NCI-H446 (cell line): Measurements from ENCODE around the gene HIPK1.

Source experiments
- DNase-seq, 2 experiments: peaks; one replicate each; lab custom pipeline; 2025; lab: John Stamatoyannopoulos, UW

The HIPK1 gene

DNA sequence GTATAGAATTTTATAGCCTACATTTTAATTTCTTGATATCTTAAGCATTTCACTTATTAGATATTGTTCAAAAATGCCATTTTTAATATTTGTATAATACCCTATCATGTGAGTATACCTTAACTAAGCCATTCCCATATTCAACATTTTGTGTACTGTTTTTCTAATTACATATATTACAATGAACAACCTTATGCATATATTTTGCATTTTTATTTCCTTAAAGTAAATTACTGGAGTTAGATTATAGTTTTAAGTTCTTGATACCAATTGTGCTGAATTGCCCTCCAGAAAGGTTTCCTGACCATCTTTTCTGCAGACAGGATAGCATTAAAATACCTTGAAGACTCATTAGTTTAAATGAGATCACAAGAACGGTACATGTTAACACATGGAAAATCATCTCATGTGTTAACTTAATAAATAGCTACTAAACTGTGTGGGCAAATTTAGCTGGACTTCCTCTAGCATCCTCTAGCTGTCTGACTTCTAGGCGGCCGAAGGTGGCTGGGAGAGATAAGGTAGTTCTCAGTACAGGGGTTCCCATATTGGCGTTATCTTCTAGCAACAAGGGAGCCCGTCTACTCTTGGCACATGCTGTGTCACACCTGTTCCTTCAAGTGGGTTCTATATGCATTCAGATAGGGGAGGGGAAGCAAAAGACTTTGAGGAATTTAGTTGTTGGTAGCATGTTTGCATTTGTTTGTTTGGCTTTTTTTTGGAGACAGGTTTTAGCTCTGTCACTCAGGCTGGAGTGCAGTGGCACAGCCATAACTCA is 15.0 kb upstream of the HIPK1 start:
- DNase-seq, result no peak

DNA sequence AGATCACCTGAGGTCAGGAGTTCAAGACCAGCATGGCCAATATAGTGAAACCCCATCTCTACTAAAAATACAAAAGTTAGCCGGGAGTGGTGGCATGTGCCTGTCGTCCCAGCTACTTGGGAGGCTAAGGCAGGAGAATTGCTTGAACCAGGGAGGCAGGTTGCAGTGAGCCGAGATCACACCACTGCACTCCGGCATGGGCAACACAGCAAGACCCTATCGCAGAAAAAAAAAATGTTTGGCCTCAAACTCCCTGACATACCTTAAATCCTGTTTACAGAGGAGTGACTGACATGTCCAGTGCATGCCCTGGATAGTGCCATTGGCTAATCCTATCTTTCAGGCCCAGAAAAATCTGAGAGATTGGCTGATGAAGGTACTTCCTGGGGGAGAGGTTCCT is 12.2 kb upstream of the HIPK1 start:
- DNase-seq, result no peak

DNA sequence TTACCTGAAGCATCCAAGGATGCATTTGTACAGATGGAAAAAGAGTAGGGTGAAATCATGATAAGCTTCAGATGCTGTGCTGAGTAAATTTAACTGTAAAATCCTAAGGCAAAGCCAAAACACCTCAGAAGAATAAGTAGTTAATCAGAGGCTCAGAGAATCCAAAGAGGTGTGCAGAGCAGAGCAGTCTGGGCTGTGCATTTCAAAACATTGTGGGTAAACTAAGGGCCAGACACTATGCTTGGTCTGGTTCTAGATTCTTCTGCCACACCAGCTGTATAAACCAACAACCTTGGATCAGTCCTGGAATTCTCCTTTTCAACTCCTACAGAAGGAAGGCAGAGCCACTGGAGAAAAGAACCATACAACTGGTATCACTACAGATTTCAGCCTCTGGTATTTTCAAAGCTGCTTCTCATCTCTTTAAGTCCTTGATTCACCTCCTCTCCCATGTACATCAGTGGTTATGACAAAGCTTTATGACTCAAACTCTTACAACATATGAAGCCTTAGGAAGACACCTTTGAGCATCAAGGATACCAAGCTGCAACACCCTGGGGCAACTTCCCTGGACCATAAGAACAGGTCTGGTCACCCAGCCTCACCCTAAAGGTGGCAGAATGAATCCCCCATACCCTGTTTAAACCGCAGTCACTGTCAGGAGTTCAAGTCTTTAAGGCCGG is 11.6 kb upstream of the HIPK1 start:
- DNase-seq, result no peak

DNA sequence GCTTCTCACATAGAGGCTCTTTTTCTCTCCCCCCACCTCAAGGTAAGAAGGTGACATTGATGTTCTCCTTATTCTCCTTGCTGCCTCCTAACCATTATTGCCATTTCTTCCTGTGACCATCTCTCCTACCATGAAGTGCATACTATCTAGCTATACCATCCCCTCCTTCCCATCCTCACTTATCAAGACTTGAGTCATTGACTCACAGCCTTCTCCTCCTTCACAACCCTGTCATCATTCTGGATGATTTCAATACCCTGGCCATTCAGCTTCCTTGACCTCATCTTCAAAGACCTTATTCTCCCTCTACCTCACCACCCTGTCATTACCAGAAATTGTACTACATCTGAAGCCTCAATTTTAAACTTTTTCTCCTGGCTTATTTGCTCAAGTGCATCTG is 10.9 kb upstream of the HIPK1 start:
- no peak for DNase-seq

DNA sequence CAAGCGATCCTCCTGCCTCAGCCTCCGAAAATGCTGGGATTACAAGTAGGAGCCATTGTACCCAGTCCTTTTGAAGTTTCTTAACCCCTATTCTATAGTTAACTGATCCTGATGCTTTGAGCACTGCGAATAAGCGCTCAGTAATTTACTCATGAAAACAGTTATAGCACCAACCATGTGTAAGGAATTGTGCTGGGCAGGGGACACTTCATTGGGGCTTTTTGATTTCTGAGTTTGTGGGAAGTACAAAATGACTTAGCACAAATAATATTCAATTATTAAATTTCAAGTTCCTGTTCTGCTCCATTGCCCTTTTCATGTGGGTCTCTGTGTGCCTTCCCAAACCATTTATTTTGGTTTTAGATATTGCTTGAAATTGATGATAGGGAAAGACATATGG is 6.2 kb upstream of the HIPK1 start:
- DNase-seq, result no peak

DNA sequence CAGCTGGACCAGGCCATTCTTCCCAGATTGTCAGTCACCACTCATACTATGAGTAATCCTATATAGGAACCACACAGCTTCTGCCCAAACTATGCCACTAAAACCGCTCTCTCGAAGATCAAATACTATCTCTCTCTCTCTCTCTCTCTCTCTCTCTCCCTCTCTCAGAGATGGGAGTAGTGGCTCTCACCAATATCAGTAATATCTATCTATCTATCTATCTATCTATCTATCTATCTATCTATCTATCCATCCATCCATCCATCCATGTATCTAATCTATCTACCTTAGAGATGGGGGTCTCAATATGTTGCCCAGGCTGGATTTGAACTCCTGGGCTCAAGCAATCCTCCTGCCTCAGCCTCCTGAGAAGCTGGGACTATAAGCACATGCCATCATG is 4.7 kb upstream of the HIPK1 start:
- DNase-seq, result no peak

DNA sequence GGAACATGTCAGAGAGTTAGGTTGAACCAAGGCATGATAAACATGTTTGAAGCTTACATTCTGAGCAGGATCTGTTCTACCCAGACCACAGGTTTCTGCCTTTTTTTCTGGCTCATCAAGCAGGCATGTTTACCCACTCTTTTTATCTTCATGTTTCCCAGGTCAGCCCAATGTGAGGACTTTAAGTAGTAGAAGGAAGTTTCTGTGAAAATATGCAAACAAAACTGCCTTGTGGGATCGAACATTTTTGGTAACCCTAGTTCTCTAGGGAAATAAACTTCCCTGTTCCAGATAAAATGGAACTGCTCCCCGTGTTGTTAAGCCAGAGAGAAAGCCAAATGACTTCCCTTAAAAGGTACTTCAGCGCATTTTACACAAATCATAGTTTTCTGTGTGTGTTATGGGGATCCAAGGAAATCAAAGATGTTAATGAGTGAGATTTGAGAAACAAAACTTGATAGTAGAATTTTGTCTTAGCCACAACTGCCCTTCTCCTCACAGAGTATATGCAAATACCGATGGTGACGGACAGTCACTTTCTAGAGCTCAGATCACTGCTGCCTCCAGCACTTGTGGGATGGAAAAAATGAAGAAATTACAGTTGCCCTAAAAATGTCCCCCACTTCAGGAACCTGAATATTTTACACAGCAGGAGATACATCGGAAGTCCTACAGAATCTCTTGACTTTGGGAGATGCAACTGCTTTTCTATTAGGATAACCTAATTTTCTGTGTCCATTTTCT is 765 bp upstream of the HIPK1 start:
- no peak for DNase-seq

DNA sequence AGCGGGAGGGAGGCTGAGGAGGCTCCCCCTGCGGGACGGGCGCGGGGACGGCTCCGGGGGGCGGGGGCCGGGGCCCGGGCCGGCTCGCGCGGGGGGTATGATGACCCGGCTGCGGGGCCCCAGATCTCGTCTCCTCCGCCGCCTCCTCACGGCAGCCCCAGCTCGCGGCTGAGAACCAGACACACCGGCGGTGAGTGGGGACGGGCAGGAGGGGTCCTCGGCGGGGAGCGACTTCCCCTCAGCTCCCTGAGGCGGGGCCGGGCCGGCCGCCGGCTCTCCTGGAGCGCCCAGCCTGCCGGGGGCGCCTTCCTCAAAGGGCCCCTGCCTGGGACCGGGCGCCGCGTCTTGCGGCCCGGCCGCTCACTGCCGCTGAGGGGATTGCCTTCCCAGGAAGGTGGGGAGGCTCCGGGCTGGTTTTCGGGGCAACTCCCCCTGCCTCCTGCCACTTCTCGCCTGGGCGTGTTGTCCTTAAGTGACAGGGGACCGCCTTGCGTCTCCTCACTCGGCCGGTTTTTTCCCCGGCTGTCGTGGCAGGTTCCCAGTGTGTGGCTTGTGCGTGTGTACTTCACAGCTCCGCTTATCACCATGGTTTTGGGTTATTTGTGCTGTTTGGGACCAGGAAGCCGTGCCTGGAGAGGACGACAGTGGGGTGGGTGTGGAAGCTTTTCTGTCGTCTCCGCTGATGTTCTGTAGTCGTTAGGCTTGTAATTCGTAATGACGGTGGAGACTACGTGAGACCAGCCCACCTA is 800 bp downstream of the HIPK1 start:
- no peak for DNase-seq

DNA sequence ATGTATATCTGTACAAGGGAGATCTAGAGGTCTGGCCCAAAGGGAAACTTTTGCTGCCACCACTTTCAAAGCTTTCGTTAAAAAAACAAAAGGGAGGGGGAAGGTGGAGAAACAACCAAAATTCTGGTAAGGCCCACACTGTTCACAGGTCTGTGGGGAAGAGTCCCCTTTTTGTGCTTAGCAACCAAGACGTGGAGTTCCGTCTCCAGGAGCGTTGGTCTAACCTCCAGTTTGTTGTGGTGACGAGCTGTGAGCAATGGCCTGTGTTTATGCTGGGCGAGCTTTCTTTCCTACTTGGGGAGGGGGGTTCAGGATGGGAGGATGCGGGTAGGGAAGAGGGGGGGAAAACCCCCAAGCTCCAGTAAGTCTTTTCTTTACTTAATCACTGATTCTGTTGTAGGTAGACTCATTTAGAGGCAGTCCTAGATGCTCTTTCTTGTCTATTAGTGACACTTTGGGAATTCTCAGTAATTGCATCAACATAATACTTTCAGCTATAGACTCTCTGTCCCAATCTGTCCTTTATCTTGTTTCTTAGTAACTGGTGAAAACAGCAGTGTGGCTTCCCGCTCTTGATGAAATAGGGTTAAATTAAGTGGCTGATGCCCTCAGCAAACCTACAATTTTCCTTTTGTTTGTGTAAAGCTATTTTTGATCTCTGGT is 1.5 kb downstream of the HIPK1 start:
- no peak for DNase-seq

DNA sequence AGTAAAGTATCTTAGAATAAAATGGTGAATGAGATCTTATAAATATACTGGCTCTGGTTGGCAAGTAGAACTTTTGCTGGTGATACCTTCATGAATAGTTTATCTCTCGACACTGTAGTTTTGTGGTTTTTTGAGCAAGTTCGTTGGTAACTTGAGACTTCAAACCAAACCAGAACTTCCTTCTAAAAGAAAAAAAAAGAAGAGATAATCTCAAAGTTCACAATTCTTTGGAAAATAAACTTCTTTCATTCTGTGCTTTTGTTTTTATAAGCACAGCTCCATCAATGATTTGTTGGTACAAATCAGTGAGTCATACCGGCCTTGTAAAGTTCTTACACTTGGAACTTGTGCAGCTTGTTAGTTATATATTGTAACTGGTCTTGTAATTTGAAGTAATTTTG is 2.3 kb downstream of the HIPK1 start:
- no peak for DNase-seq

DNA sequence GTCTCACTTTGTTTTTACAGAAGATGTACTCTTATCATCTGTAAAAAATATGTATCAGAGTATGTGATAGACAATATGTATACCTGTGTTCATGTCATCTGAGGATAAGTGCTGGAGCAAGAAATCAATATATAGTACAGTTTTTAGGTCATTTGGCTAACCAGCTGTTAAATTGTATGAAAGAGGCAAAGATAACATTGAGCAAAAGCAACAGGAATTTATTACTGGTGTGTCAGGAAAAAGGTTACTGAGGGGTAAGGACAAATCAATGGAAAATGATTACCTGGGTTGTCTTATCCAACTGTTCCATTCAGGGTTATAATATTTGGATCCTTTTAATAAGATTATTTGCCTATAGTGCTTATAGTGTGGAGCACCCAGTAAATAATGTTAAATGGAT is 4.9 kb downstream of the HIPK1 start:
- no peak for DNase-seq

DNA sequence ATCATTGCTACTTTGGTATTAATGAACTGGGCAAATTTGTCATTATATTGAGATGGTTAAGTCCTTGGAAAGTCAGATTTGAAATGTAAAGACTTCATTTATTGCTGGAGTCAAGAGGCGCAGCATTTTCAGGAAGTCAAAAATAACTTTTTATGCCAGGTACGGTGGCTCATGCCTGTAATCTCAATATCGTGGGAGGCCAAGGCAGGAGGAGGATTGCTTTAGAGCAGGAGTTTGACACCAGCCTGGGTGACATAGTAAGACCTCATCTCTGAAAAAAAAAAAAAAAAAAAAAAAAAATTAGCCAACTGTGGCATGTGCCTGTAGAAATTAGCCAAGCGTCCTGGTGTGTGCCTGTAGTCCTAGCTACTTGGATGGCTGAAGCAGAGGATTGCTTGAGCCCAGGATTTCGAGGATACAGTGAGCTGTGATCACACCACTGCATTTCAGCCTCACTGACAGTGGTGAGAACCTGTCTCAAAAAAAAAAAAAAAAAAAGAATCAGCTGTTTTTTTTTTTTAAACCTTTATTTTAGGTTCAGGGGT is 5.5 kb downstream of the HIPK1 start:
- DNase-seq, result no peak

DNA sequence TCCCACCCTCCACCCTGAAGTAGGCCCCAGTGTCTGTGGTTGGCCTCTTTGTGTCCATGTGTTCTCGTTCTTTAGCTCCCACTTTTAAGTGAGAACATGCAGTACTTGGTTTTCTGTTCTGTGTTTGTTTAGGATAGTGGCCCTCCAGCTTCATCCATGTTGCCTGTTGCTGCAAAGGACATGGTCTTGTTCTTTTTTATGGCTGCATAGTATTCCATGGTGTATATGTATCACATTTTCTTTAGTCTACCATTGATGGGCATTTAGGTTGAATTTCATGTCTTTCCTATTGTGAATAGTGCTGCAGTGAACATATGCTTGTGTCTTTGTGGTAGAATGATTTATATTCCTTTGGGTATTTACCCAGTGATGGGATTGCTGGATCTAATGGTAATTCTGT is 6.1 kb downstream of the HIPK1 start:
- DNase-seq, result no peak

DNA sequence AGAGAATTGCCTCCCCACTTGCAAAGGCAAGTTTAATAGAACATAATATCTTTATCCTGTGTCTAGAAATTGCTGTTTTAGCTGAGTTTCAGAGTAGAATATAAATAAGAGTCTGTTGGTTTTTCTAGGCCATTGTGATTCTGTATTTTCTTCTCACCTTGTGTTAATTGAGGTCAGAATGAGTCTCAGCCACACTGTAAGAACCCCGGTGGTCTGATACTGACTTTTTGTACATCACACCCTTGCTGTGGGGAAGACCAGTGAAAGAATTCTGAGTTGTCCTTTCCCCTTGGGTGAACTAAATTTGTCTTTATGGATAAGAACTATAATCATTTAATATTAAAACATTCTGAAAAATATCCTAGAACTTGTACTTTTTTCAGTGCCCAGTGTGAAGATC is 6.8 kb downstream of the HIPK1 start:
- DNase-seq, result no peak

DNA sequence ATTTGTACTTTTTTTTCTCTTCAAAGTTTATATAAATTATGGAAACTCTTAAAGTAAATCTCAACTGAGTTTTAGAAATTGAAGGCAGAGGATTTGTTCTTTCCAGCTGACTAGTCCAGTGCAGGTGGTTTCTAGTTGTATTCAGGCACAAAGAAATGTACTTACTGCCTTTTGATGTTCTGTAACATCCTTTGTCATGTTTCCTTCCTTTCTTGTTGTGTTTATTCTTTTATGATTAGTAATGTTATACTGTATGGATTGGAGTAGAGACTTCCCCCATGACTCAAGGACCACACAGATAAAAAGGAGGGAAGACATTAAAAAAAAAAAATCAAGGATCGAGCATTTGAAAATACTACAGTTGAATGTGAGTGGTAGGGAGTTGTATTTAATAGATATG is 8.0 kb downstream of the HIPK1 start:
- DNase-seq, result no peak

DNA sequence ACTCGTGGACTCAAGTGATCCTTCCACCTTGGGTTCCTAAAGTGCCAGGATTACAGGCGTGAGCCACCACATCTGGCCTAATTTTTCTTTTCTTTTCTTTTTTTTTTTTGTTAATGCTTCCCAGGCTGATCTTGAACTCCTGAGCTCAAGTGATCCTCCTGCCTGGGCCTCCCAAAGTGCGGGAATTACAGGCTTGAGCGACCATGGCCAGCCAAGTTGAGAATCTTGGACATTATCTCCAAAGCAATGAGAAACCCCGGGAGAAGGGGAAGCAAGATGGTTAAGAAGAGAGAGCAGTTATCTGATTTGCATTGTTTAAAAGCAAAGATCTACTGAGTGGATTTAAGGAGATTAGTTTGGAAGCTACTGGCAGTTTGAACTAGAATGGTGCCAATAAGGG is 9.1 kb downstream of the HIPK1 start:
- no peak for DNase-seq

DNA sequence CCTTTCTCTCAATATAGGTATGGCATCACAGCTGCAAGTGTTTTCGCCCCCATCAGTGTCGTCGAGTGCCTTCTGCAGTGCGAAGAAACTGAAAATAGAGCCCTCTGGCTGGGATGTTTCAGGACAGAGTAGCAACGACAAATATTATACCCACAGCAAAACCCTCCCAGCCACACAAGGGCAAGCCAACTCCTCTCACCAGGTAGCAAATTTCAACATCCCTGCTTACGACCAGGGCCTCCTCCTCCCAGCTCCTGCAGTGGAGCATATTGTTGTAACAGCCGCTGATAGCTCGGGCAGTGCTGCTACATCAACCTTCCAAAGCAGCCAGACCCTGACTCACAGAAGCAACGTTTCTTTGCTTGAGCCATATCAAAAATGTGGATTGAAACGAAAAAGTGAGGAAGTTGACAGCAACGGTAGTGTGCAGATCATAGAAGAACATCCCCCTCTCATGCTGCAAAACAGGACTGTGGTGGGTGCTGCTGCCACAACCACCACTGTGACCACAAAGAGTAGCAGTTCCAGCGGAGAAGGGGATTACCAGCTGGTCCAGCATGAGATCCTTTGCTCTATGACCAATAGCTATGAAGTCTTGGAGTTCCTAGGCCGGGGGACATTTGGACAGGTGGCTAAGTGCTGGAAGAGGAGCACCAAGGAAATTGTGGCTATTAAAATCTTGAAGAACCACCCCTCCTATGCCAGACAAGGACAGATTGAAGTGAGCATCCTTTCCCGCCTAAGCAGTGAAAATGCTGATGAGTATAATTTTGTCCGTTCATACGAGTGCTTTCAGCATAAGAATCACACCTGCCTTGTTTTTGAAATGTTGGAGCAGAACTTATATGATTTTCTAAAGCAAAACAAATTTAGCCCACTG is 11.5 kb downstream of the HIPK1 start:
- DNase-seq, result no peak

DNA sequence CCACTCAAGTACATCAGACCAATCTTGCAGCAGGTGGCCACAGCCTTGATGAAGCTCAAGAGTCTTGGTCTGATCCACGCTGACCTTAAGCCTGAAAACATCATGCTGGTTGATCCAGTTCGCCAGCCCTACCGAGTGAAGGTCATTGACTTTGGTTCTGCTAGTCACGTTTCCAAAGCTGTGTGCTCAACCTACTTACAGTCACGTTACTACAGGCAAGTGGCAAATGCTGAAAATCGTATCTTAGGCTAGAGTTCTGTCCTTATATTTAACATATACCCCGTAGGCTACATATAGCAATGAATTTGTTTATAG is 12.1 kb downstream of the HIPK1 start:
- no peak for DNase-seq

DNA sequence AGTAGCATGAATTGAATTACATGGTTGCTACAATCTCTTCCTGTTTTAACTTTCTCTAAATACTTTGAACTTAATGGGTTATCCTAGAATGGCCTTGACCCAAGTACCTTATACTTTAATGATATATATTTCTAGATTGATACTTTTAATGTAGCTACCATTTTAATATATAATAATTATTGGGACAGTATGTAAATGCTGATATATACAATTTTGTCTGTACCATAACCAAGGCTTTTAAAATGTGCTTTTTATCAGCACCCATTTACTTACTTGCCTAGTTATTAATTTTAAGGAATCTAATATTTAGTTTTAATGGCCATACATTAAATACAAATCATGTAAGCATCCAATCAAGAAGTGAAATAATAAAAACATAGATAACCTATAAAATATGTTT is 13.4 kb downstream of the HIPK1 start:
- DNase-seq, result no peak

DNA sequence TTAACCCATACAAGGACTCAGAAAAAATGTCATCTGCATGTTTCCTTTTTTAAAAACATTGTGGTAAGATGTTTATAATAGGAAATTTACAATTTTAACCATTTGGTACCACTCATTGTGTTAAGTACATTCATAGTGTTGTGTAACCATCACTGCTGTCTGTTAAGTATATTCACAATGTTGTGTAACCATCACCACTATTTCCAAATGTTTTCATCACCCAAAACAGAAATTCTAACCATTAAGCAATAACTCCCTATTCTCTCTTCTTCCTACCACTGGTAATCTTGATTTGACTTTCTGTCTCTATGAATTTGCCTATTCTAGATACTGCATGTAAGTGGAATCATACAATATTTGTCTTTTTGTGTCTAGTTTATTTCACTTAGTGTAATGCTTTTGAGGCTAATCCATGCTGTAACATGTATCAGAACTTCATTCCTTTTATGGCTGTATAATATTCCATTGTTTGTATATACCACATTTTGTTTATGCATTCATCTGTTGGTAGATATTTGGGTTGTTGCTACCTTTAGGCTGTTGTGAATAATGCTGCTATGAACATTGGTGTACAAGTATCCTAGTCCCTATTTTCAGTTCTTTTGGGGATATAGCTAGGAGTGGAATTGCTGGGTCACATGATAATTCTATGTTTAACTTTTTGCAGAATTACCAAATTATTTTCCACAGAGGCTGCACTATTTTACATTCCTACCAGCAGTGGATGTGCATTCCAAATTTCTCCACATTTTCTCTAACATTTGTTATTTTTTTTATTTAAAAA is 14.1 kb downstream of the HIPK1 start:
- no peak for DNase-seq
